Gastroesophageal sphincter (tissue), 4 donors: Measurements from ENCODE around the gene UNC119B. TPM values are rescaled to one million over a fixed set of nuclear protein-coding genes. Genes with fewer than 3 reads are reported as not detected.

Source experiments
- ATAC-seq: fragments of 150-250 bp; one replicate; pipeline ENCODE4 v1.9.1; 2016; ENCODE audit warnings: mild to moderate bottlenecking, moderate library complexity
- H3K27ac ChIP-seq, 4 donors: fragments of 200-600 bp; sonication (generic) in 3 of 4; 1 replicate in 3 of 4; 2 replicates in 1 of 4; pipeline ENCODE4 v1.5.1; 2016 to 2019
- H3K27me3 ChIP-seq: fragments of 200-600 bp; sonication (generic); one replicate; pipeline ENCODE4 v1.5.1; 2019
- H3K36me3 ChIP-seq, 2 donors: fragments of 200-600 bp; sonication (generic); one replicate each; pipeline ENCODE4 v1.5.1; 2019; ENCODE audit warnings: control low read depth in 1 of 2
- H3K4me1 ChIP-seq, 3 donors: fragments of 200-600 bp; sonication (generic); 1 replicate in 2 of 3; 2 replicates in 1 of 3; pipeline ENCODE4 v1.5.1; 2016 to 2019; ENCODE audit warnings: control low read depth in 2 of 3
- H3K4me3 ChIP-seq, 2 donors: fragments of 200-600 bp; sonication (generic); one replicate each; pipeline ENCODE4 v1.5.1; 2019; ENCODE audit warnings: mild to moderate bottlenecking in 1 of 2, moderate library complexity in 1 of 2
- H3K9me3 ChIP-seq, 3 donors: fragments of 200-600 bp; sonication (generic); one replicate each; pipeline ENCODE4 v1.5.1; 2017 to 2019; ENCODE audit warnings: control low read depth in 2 of 3
- CTCF ChIP-seq, 4 experiments: fragments of 200-600 bp in 2 of 4; fragments of 450-650 bp in 2 of 4; sonication (generic) in 1 of 4; IDR thresholded peaks; one replicate each; pipeline ENCODE4 v1.5.1; 2017 to 2019; ENCODE audit warnings: antibody characterized with exemption in 4 of 4, mild to moderate bottlenecking in 2 of 4, moderate library complexity in 2 of 4
- EP300 ChIP-seq: sonication (generic); formaldehyde crosslinking; IDR thresholded peaks from one replicate; pipeline ENCODE4 v1.6.1; 2017; ENCODE audit warnings: antibody characterized with exemption, mild to moderate bottlenecking
- POLR2A ChIP-seq, 2 donors: fragments of 450-650 bp; IDR thresholded peaks; one replicate each; pipeline ENCODE4 v1.6.1; 2017; ENCODE audit warnings: antibody characterized with exemption in 2 of 2, mild to moderate bottlenecking in 2 of 2, moderate library complexity in 1 of 2
- POLR2AphosphoS5 ChIP-seq: sonication (generic); formaldehyde crosslinking; IDR thresholded peaks from one replicate; pipeline ENCODE4 v1.6.1; 2017; ENCODE audit warnings: antibody characterized with exemption
- WGBS, 2 donors: methylation state at CpG; one replicate each; pipeline ENCODE4 v1.1.5; 2018; ENCODE audit warnings: low coverage in 1 of 2; 5-methylcytosine and 5-hydroxymethylcytosine counted together
- total RNA-seq, 4 donors: library from RNA; depleted of rRNA; stranded (reverse); fragments of >200 nt; gene quantifications; one replicate each; pipeline ENCODE4 v1.1.0, GENCODE V29; 2016

The UNC119B gene
- total RNA-seq, 4 donors from 2014 or later = 21.8 to 33.3 (median 27.8) TPM

GRCh38 chr12:120706029-120706428 is 4.2 kb upstream of the UNC119B start:
- H3K27me3 ChIP-seq = no peaks in the 10 kb centered on the region
- peaks cover 0 to 9% (median 4%) of the 10 kb centered on the region in 3 donors for H3K4me1 ChIP-seq
- H3K9me3 ChIP-seq = no peaks in the 10 kb centered on the region
- H3K27ac ChIP-seq = no peak overlapping the region
- H3K4me3 ChIP-seq = no peak overlapping the region
- peaks cover 0 to 30% of the 10 kb centered on the region in 2 donors for H3K36me3 ChIP-seq
- ATAC-seq = no peak
- 80 to 81% methylated on average over 3 to 5 of the region's 5 CpGs for WGBS, 2 donors
- TF ChIP-seq EP300 = no peak
- TF ChIP-seq CTCF (IDR thresholded peaks at IDR 0.05) = no peak
- no peak for TF ChIP-seq POLR2AphosphoS5
- no peak for TF ChIP-seq POLR2A (IDR thresholded peaks at IDR 0.05)

GRCh38 chr12:120708651-120709050 is 1.6 kb upstream of the UNC119B start:
- 79 to 83% methylated on average over 2 to 4 of the region's 4 CpGs for WGBS, 2 donors
- no peaks in the 10 kb centered on the region for H3K9me3 ChIP-seq
- ATAC-seq = no peak
- peaks cover 0 to 9% of the 10 kb centered on the region in 2 donors for H3K36me3 ChIP-seq
- H3K27ac ChIP-seq = no peak overlapping the region
- no peak for TF ChIP-seq CTCF (IDR thresholded peaks at IDR 0.05)
- TF ChIP-seq POLR2A (IDR thresholded peaks at IDR 0.05) = no peak
- TF ChIP-seq EP300 = no peak
- TF ChIP-seq POLR2AphosphoS5 = no peak
- no peak overlapping the region for H3K4me3 ChIP-seq
- no peaks in the 10 kb centered on the region for H3K27me3 ChIP-seq
- peaks cover 0 to 34% (median 11%) of the 10 kb centered on the region in 3 donors for H3K4me1 ChIP-seq

- Histone ChIP-seq H3K4me3 (peak overlapping the region; percentile 91 to 93), H3K27ac (peak overlapping the region; percentile 65 to 95 (median 90)), H3K9me3 (no peaks in the 10 kb centered on the region), H3K27me3 (no peaks in the 10 kb centered on the region), H3K36me3 (peaks cover 0 to 26% of the 10 kb centered on the region in 2 donors), H3K4me1 (peaks cover 0 to 42% (median 11%) of the 10 kb centered on the region in 3 donors)
- no peak for TF ChIP-seq POLR2A (IDR thresholded peaks at IDR 0.05)
- no peak for TF ChIP-seq CTCF (IDR thresholded peaks at IDR 0.05)
- no peak for TF ChIP-seq POLR2AphosphoS5
- TF ChIP-seq EP300 = no peak
- ATAC-seq = peak; percentile 36
- 0% methylated on average over 1 to 2 of the region's 31 CpGs for WGBS, 2 donors
Measured at GRCh38 chr12:120710805-120711296, 593 bp downstream of the UNC119B start.

GRCh38 chr12:120711411-120711810 is 1.2 kb downstream of the UNC119B start:
- 20 to 41% methylated on average over 3 to 5 of the region's 6 CpGs for WGBS, 2 donors
- Histone ChIP-seq H3K36me3 (peaks cover 0 to 32% of the 10 kb centered on the region in 2 donors), H3K27ac (peak overlapping the region in 3 of 4 donors; percentile 89 to 95 (median 91)), H3K4me3 (peak overlapping the region; percentile 91 to 93), H3K27me3 (no peaks in the 10 kb centered on the region), H3K9me3 (no peaks in the 10 kb centered on the region), H3K4me1 (peaks cover 0 to 42% (median 11%) of the 10 kb centered on the region in 3 donors)
- ATAC-seq = no peak
- TF ChIP-seq POLR2AphosphoS5 = no peak
- no peak for TF ChIP-seq EP300
- no peak for TF ChIP-seq POLR2A (IDR thresholded peaks at IDR 0.05)
- no peak for TF ChIP-seq CTCF (IDR thresholded peaks at IDR 0.05)

- Histone ChIP-seq H3K36me3 (peaks cover 0 to 44% of the 10 kb centered on the region in 2 donors), H3K27ac (no peak overlapping the region), H3K27me3 (no peaks in the 10 kb centered on the region), H3K9me3 (no peaks in the 10 kb centered on the region), H3K4me1 (peaks cover 0 to 42% (median 11%) of the 10 kb centered on the region in 3 donors), H3K4me3 (no peak overlapping the region)
- WGBS, 2 donors = 64 to 69% methylated on average over 6 of the region's 6 CpGs
- ATAC-seq = no peak
- TF ChIP-seq CTCF (IDR thresholded peaks at IDR 0.05) = no peak
- no peak for TF ChIP-seq POLR2AphosphoS5
- no peak for TF ChIP-seq EP300
- TF ChIP-seq POLR2A (IDR thresholded peaks at IDR 0.05) = no peak
Measured at GRCh38 chr12:120712610-120713009, 2.4 kb downstream of the UNC119B start.
